Right atrium auricular region (tissue), 2 donors: ENCODE measurements around the gene OR2A12. TPM values are rescaled to one million over a fixed set of nuclear protein-coding genes. Genes with fewer than 3 reads are reported as not detected.
"Not testable (repeated sequence)": the region's sequence is repeated elsewhere in the genome, so short reads cannot be mapped to it uniquely, and the experiment has no call there.

Experiments
- DNase-seq: peaks from one replicate; pipeline ENCODE4 v3.0.0-alpha.2; 2019; ENCODE audit warnings: low spot score
- H3K27ac ChIP-seq, 2 donors: fragments of 200-600 bp; sonication (generic); 1 replicate in 1 of 2; 2 replicates in 1 of 2; pipeline ENCODE4 v1.5.1; 2016 to 2019
- H3K27me3 ChIP-seq, 2 donors: fragments of 200-600 bp; sonication (generic); one replicate each; pipeline versions ENCODE4 v1.5.1 to v1.6.0; 2017 to 2019
- H3K36me3 ChIP-seq: fragments of 200-600 bp; sonication (generic); one replicate; pipeline ENCODE4 v1.5.1; 2016
- H3K4me1 ChIP-seq, 2 donors: fragments of 200-600 bp; sonication (generic); one replicate each; pipeline versions ENCODE4 v1.5.1 to v1.6.0; 2017 to 2019
- H3K4me3 ChIP-seq, 2 donors: fragments of 200-600 bp; sonication (generic); 1 replicate in 1 of 2; 2 replicates in 1 of 2; pipeline ENCODE4 v1.5.1; 2017 to 2019; ENCODE audit warnings: mild to moderate bottlenecking in 1 of 2, moderate library complexity in 1 of 2
- H3K9me3 ChIP-seq, 2 donors: fragments of 200-600 bp; sonication (generic); one replicate each; pipeline ENCODE4 v1.5.1; 2019
- CTCF ChIP-seq, 2 donors: fragments of 200-600 bp; sonication (generic); IDR thresholded peaks; one replicate each; pipeline ENCODE4 v1.5.1; 2019; ENCODE audit warnings: antibody characterized with exemption in 2 of 2
- total RNA-seq, 2 donors: library from RNA; depleted of rRNA; stranded (reverse); fragments of >200 nt; gene quantifications; one replicate each; pipeline ENCODE4 v1.1.0, GENCODE V29; 2016

OR2A12 gene
- total RNA-seq, 2 donors from 2014 or later: not detected

- no peak overlapping the region for H3K4me3 ChIP-seq
- H3K27me3 ChIP-seq: no peaks in the 10 kb centered on the region
- no peaks in the 10 kb centered on the region for H3K36me3 ChIP-seq
- no peak for DNase-seq
- H3K27ac ChIP-seq: no peak overlapping the region
- no peaks in the 10 kb centered on the region for H3K9me3 ChIP-seq
- no peaks in the 10 kb centered on the region for H3K4me1 ChIP-seq
- no peak for TF ChIP-seq CTCF (IDR thresholded peaks at IDR 0.05)
These were observed 36.6 kb upstream of the OR2A12 start for GRCh38 chr7:144049491-144049890.

- TF ChIP-seq CTCF (IDR thresholded peaks at IDR 0.05): no peak
These were observed 36.0 kb upstream of the OR2A12 start for GRCh38 chr7:144050093-144050492.

GRCh38 chr7:144050884-144051283 lies 35.2 kb upstream of the OR2A12 start:
- DNase-seq, H3K4me3 ChIP-seq, H3K27me3 ChIP-seq, H3K27ac ChIP-seq, H3K36me3 ChIP-seq, H3K9me3 ChIP-seq, H3K4me1 ChIP-seq: not testable (repeated sequence)

More at GRCh38 chr7:144050093-144050492, 36.0 kb upstream of the OR2A12 start:
- no peaks in the 10 kb centered on the region for H3K36me3 ChIP-seq
- no peaks in the 10 kb centered on the region for H3K9me3 ChIP-seq
- no peaks in the 10 kb centered on the region for H3K4me1 ChIP-seq
- no peak overlapping the region for H3K4me3 ChIP-seq
- DNase-seq: no peak
- H3K27ac ChIP-seq: no peak overlapping the region
- H3K27me3 ChIP-seq: no peaks in the 10 kb centered on the region

GRCh38 chr7:144057954-144058353 lies 28.1 kb upstream of the OR2A12 start:
- no peak for TF ChIP-seq CTCF (IDR thresholded peaks at IDR 0.05)
- H3K4me1 ChIP-seq: no peaks in the 10 kb centered on the region
- H3K36me3 ChIP-seq: no peaks in the 10 kb centered on the region
- no peak overlapping the region for H3K4me3 ChIP-seq
- no peaks in the 10 kb centered on the region for H3K9me3 ChIP-seq
- H3K27me3 ChIP-seq: no peaks in the 10 kb centered on the region
- H3K27ac ChIP-seq: no peak overlapping the region
- no peak for DNase-seq

GRCh38 chr7:144063710-144064109 lies 22.4 kb upstream of the OR2A12 start:
- peak in 1 of 2 donors; percentile 32 for TF ChIP-seq CTCF (IDR thresholded peaks at IDR 0.05)
- Histone ChIP-seq H3K4me3 (no peak overlapping the region), H3K9me3 (no peaks in the 10 kb centered on the region), H3K27me3 (no peaks in the 10 kb centered on the region), H3K36me3 (no peaks in the 10 kb centered on the region), H3K4me1 (no peaks in the 10 kb centered on the region), H3K27ac (no peak overlapping the region)
- DNase-seq: no peak

- no peaks in the 10 kb centered on the region for H3K36me3 ChIP-seq
- TF ChIP-seq CTCF (IDR thresholded peaks at IDR 0.05): no peak
- H3K4me3 ChIP-seq: no peak within 1 kb of the TSS
- H3K27ac ChIP-seq: no peak within 1 kb of the TSS
- DNase-seq: no peak
- no peaks in the 10 kb centered on the region for H3K27me3 ChIP-seq
- no peaks in the 10 kb centered on the region for H3K4me1 ChIP-seq
- no peaks in the 10 kb centered on the region for H3K9me3 ChIP-seq
These were observed 16.6 kb upstream of the OR2A12 start, which contains the start of gene OR2A25 for GRCh38 chr7:144069511-144069910. TSS of gene OR2A25 (plus strand) at chr7:144069811. CDS start at chr7:144074220, 4,409 bp downstream.
